Calu3 (cell line): ENCODE data around the gene KIF25. TPM values are rescaled to one million over a fixed set of nuclear protein-coding genes. Genes with fewer than 3 reads are reported as not detected.

ENCODE experiments used
- BruUV-seq: library from RNA; stranded (reverse); fragments of 400-500 nt; replicated peaks from 2 replicates; lab custom pipeline; 2021; lab: Mats Ljungman, UMichigan
- CTCF ChIA-PET: fragments of 300-600 bp; sonication (Branson Sonifier 250); formaldehyde crosslinking; loops from one replicate; lab custom pipeline; 2022; ENCODE audit warnings: antibody characterized with exemption; lab: Charles Lee
- DNase-seq: peaks from one replicate; pipeline ENCODE4 v3.0.0; 2022
- H3K27ac Mint-ChIP-seq: one replicate; pipeline ENCODE4 v1.8.0; 2022; ENCODE audit warnings: mixed read lengths; ENCODE audit not compliant: unreplicated experiment
- H3K27me3 Mint-ChIP-seq: one replicate; pipeline ENCODE4 v1.8.0; 2022; ENCODE audit warnings: mixed read lengths; ENCODE audit not compliant: unreplicated experiment
- H3K36me3 Mint-ChIP-seq: one replicate; pipeline ENCODE4 v1.8.0; 2022; ENCODE audit warnings: mild to moderate bottlenecking, moderate library complexity, mixed read lengths; ENCODE audit not compliant: insufficient read depth, unreplicated experiment
- H3K4me1 Mint-ChIP-seq: one replicate; pipeline ENCODE4 v1.8.0; 2022; ENCODE audit warnings: mild to moderate bottlenecking, low read depth, mixed read lengths; ENCODE audit not compliant: unreplicated experiment
- H3K4me3 Mint-ChIP-seq: one replicate; pipeline ENCODE4 v1.8.0; 2022; ENCODE audit warnings: mild to moderate bottlenecking, low read depth, moderate library complexity, mixed read lengths; ENCODE audit not compliant: unreplicated experiment
- H3K9me3 Mint-ChIP-seq: one replicate; pipeline ENCODE4 v1.8.0; 2022; ENCODE audit warnings: low read depth, mixed read lengths; ENCODE audit not compliant: unreplicated experiment
- intact Hi-C: fragments of 100-400 bp; cut with micrococcal nuclease; formaldehyde crosslinking; loops from one replicate; pipeline ENCODE4 v1.10.0; 2022; ENCODE audit not compliant: unreplicated experiment
- total RNA-seq: library from RNA; stranded (reverse); gene quantifications from 2 replicates; pipeline ENCODE4 v1.2.3, GENCODE V29; 2022
- TF ChIP-seq, protein P1 (sequence below): fragments of 200-600 bp; IDR thresholded peaks from one replicate; pipeline ENCODE4 v1.8.0; 2022; ENCODE audit warnings: antibody characterized with exemption; ENCODE audit not compliant: unreplicated experiment

The KIF25 gene
- total RNA-seq, 1 experiment from 2014 or later: not detected

DNA sequence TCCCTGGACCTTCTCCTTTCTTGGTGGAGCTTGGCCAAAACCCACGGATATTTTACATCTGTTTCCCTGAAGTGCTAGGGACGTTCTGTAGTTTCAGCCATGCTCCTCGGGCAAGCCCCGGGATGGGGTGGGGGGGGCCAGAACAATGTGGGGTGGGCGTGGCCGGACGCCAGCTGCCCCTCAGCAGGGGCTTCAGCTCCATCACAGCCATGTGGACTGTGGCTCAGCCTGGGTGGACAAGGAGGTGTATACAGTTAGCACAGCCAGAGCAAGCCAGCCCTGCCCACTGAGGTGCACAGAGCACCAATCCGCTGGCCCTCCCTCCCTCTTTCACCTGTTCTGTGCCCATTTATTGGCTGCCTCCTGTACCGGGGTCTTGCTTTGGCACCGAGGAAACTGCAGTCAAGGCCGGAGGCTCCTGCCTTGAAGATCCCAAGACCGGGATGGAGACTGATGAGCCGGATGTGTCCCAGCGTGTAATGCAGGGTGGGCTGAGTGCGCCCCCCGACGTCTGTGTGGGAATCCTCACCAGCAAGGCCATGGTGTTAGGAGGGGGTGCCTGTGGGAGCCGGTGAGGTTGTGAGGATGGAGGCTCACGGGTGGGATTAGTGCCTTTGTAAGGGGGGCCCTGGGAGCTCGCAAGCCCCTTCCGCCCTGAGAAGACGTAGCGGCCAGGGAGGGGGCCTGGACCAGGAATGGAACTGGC is 53.6 kb downstream of the KIF25 start:
- Mint-ChIP-seq H3K4me3 (no peak overlapping the region), H3K4me1 (no peaks in the 10 kb centered on the region), H3K27ac (no peak overlapping the region), H3K9me3 (no peaks in the 10 kb centered on the region), H3K36me3 (no peaks in the 10 kb centered on the region), H3K27me3 (peaks cover 43% of the 10 kb centered on the region)
- TF ChIP-seq, protein P1, sequence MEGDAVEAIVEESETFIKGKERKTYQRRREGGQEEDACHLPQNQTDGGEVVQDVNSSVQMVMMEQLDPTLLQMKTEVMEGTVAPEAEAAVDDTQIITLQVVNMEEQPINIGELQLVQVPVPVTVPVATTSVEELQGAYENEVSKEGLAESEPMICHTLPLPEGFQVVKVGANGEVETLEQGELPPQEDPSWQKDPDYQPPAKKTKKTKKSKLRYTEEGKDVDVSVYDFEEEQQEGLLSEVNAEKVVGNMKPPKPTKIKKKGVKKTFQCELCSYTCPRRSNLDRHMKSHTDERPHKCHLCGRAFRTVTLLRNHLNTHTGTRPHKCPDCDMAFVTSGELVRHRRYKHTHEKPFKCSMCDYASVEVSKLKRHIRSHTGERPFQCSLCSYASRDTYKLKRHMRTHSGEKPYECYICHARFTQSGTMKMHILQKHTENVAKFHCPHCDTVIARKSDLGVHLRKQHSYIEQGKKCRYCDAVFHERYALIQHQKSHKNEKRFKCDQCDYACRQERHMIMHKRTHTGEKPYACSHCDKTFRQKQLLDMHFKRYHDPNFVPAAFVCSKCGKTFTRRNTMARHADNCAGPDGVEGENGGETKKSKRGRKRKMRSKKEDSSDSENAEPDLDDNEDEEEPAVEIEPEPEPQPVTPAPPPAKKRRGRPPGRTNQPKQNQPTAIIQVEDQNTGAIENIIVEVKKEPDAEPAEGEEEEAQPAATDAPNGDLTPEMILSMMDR: no peak
- no peak for DNase-seq
- CTCF ChIA-PET: no interaction called here
- BruUV-seq: no TSS peak
- intact Hi-C loops: no loop called here

DNA sequence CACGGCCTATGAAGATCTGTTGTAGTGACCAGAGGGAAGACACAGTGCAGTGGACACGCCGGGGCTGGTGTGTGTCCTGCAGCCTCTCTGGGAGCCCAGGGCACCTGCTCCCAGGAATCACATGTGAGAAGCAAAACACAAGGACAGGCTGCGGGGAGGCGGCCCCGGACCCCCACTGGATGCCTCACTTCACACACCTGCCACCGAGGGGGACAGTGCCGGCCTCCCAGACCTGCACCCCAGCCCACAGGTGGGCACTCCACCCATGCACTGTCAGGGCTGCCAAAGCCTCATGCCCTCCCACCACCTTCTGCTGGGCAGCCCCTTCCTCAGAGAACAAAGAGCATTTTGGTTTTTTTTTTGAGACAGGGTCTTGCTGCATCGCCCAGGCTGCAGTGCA is 54.2 kb downstream of the KIF25 start:
- Mint-ChIP-seq H3K9me3 (no peaks in the 10 kb centered on the region), H3K27ac (no peak overlapping the region), H3K27me3 (peaks cover 49% of the 10 kb centered on the region), H3K36me3 (no peaks in the 10 kb centered on the region), H3K4me1 (no peaks in the 10 kb centered on the region), H3K4me3 (no peak overlapping the region)
- TF ChIP-seq, protein P1: no peak
- CTCF ChIA-PET: no interaction called here
- DNase-seq: no peak
- intact Hi-C loops: loop anchor here (1.0 kb wide), 1 partner anchor 143 kb away; no protein-coding TSS in a partner anchor
- BruUV-seq: no TSS peak

DNA sequence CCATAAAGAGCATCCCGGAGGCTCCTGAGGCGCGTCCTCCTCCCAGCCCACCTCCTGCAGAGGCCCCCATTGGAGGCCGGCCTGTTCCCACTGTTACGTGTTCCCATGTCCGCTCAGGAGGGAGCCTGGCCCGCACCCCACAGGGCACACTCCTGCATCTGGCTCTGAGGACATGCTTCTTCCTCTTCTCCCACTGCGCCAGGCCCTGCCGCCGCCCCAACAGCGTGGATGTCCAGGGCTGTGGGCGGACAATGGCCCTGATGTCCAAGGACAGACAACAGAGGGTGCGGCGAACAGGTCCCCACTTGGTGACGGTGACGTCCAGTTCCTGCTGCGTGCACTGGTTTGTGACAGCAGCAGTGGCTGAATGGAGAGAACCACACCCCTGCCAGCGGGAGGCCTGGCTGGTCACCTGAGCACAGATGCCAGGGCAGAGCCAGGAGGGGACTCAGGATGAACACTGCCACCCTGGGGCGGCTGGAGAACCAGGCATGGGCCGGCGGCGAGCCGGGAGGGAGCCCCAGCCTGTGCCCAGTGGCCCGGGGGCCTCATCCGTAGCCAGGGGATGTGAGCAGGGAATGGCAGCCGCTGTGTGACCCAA is 54.9 kb downstream of the KIF25 start:
- Mint-ChIP-seq H3K9me3 (no peaks in the 10 kb centered on the region), H3K27me3 (peaks cover 56% of the 10 kb centered on the region), H3K4me3 (no peak overlapping the region), H3K27ac (no peak overlapping the region), H3K36me3 (no peaks in the 10 kb centered on the region), H3K4me1 (no peaks in the 10 kb centered on the region)
- DNase-seq: peak; percentile 82
- no TSS peak for BruUV-seq
- CTCF ChIA-PET: interaction anchor here (1.7 kb wide), 1 partner anchor 120 kb away, joined by 4 read pairs; no protein-coding TSS in a partner anchor
- TF ChIP-seq, protein P1: peak; percentile 27
- intact Hi-C loops: loop anchor here (1.0 kb wide), 1 partner anchor 144 kb away; no protein-coding TSS in a partner anchor

DNA sequence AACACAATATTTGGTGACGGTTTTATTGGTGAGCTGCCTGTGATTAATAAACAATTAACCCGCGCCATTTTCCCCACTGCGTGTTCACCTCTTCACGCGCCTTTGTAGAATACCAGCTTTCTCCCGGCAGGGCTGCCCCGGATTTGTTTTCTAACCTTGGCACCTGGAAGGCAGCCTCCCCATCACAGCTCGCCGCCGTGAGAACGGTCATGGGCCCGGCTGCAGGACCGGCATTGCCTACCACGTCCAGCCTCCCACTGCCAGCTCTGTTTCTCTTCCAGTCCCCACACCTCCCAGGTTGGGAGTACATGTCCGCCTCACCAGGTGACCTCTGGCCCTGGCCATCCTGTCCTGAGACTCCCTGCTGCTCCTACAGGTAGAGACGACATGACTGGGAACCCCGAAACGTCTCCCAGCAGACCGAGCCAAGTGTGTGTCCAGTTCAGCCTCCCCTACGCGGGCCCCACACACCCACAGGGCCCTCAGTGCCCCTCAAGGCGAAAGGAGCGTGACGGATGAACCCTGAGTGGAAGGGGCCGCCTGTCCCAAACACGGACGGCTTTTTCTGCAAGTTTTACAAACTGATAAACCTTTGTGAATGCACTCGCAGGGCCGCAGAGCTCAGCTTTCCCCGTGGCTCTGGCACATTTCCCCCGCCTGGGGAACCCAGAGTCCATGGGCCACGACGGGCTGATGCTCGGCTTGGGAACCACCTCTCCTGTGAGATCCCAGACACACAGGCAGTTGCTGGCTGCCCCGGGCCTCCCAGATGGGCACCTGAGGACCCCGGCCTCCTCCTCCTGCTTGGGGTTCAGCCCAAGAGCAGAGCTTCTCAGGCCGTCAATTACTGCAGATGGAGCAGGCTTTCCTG is 55.9 kb downstream of the KIF25 start:
- TF ChIP-seq, protein P1: no peak
- intact Hi-C loops: no loop called here
- no peak for DNase-seq
- Mint-ChIP-seq H3K9me3 (no peaks in the 10 kb centered on the region), H3K4me3 (no peak overlapping the region), H3K36me3 (no peaks in the 10 kb centered on the region), H3K27ac (no peak overlapping the region), H3K4me1 (no peaks in the 10 kb centered on the region), H3K27me3 (peaks cover 57% of the 10 kb centered on the region)
- no TSS peak for BruUV-seq
- CTCF ChIA-PET: interaction anchor here (1.7 kb wide), 1 partner anchor 121 kb away, joined by 4 read pairs; no protein-coding TSS in a partner anchor
